Measurements from ENCODE around the gene TBX10. TPM values are rescaled to one million over a fixed set of nuclear protein-coding genes. Genes with fewer than 3 reads are reported as not detected.

Gene TBX10
- polyA plus RNA-seq, 1 of the 3 experiments (the other 2 are of a cell fraction) = not detected

GRCh38 chr11:67648796-67649613 lies 9.4 kb upstream of the TBX10 start:
- Histone ChIP-seq H3F3A (replicated peaks; ENCODE audit: insufficient read depth) (no peaks in the 10 kb centered on the region), H3K79me2 (ENCODE audit: insufficient read depth) (no peaks in the 10 kb centered on the region), H3K4me1 (ENCODE audit: control insufficient read depth in 1 of 2, insufficient read depth in 2 of 2, low read depth in 1 of 2, low read length in 1 of 2) (no peaks in the 10 kb centered on the region; a peak in 1 of 4 replicates), H2AFZ (ENCODE audit: low read depth) (no peak overlapping the region), H3K9me3 (no peaks in the 10 kb centered on the region), H3K27me3 (ENCODE audit: insufficient read depth) (no peaks in the 10 kb centered on the region), H3K9ac (no peak overlapping the region), H3K27ac (ENCODE audit: low read depth in 2 of 2, low read length in 1 of 2) (no peak overlapping the region), H4K20me1 (ENCODE audit: insufficient read depth) (no peaks in the 10 kb centered on the region), H3K36me3 (replicated peaks in 1 of 2; ENCODE audit: control insufficient read depth in 1 of 2, insufficient read depth in 2 of 2, low read length in 1 of 2) (no peaks in the 10 kb centered on the region), H3K4me2 (no peak overlapping the region), H3K4me3 (ENCODE audit: low read depth in 2 of 2, low read length in 1 of 2) (no peak overlapping the region), H3K9me2 (no peaks in the 10 kb centered on the region)
- ChIA-PET CTCF (interaction anchor here (0.6 to 21.6 kb wide), 5 partner anchors 10 to 35 kb away, joined by 3 to 308 read pairs (median 6); partner anchors contain the start of genes NUDT8 and TBX10), POLR2A (interaction anchor here (1.1 kb wide), 1 partner anchor 19 kb away, joined by 3 read pairs; the partner anchor contains the start of gene NUDT8)
- DNase-seq = no peak
- TF ChIP-seq, protein P1, sequence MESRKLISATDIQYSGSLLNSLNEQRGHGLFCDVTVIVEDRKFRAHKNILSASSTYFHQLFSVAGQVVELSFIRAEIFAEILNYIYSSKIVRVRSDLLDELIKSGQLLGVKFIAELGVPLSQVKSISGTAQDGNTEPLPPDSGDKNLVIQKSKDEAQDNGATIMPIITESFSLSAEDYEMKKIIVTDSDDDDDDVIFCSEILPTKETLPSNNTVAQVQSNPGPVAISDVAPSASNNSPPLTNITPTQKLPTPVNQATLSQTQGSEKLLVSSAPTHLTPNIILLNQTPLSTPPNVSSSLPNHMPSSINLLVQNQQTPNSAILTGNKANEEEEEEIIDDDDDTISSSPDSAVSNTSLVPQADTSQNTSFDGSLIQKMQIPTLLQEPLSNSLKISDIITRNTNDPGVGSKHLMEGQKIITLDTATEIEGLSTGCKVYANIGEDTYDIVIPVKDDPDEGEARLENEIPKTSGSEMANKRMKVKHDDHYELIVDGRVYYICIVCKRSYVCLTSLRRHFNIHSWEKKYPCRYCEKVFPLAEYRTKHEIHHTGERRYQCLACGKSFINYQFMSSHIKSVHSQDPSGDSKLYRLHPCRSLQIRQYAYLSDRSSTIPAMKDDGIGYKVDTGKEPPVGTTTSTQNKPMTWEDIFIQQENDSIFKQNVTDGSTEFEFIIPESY (IDR thresholded peaks at IDR 0.05; ENCODE audit: borderline replicate concordance, low read depth) = no peak
- TF ChIP-seq MEF2A (IDR thresholded peaks at IDR 0.05; ENCODE audit: borderline replicate concordance, low read depth) = no peak
- TF ChIP-seq TEAD4 (IDR thresholded peaks at IDR 0.05; ENCODE audit: borderline replicate concordance, insufficient read depth) = no peak
- TF ChIP-seq JUND (IDR thresholded peaks at IDR 0.05) = no peak
- TF ChIP-seq EZH2phosphoT487 (IDR thresholded peaks at IDR 0.05; ENCODE audit: borderline replicate concordance, low read depth) = no peak
- TF ChIP-seq NFIC (IDR thresholded peaks at IDR 0.05; ENCODE audit: borderline replicate concordance) = no peak
- no peak for TF ChIP-seq TCF12 (IDR thresholded peaks at IDR 0.05)
- TF ChIP-seq GABPA (IDR thresholded peaks at IDR 0.05; ENCODE audit: low read depth) = no peak
- TF ChIP-seq SIN3A (IDR thresholded peaks at IDR 0.05; ENCODE audit: borderline replicate concordance, low read depth, low read length) = no peak
- TF ChIP-seq NRF1 (IDR thresholded peaks at IDR 0.05; ENCODE audit: low read depth, low read length) = no peak
- no peak for TF ChIP-seq RFX5 (IDR thresholded peaks at IDR 0.05; ENCODE audit: low read length)
- WGBS (ENCODE audit: low lambda C conversion rate) = 79% methylated on average over 6 of the region's 12 CpGs

GRCh38 chr11:67648140-67648795 lies 8.7 kb upstream of the TBX10 start:
- Histone ChIP-seq H3K9ac (no peak overlapping the region), H3K4me2 (no peak overlapping the region), H3K9me2 (no peaks in the 10 kb centered on the region), H3K79me2 (ENCODE audit: insufficient read depth) (no peaks in the 10 kb centered on the region), H2AFZ (ENCODE audit: low read depth) (no peak overlapping the region), H3K27ac (ENCODE audit: low read depth in 2 of 2, low read length in 1 of 2) (no peak overlapping the region), H3K4me1 (ENCODE audit: control insufficient read depth in 1 of 2, insufficient read depth in 2 of 2, low read depth in 1 of 2, low read length in 1 of 2) (no peaks in the 10 kb centered on the region; a peak in 1 of 4 replicates), H4K20me1 (ENCODE audit: insufficient read depth) (no peaks in the 10 kb centered on the region), H3K9me3 (no peaks in the 10 kb centered on the region), H3K4me3 (ENCODE audit: low read depth in 2 of 2, low read length in 1 of 2) (no peak overlapping the region), H3K36me3 (replicated peaks in 1 of 2; ENCODE audit: control insufficient read depth in 1 of 2, insufficient read depth in 2 of 2, low read length in 1 of 2) (no peaks in the 10 kb centered on the region), H3K27me3 (ENCODE audit: insufficient read depth) (no peaks in the 10 kb centered on the region), H3F3A (replicated peaks; ENCODE audit: insufficient read depth) (no peaks in the 10 kb centered on the region)
- TF ChIP-seq CHD2 (IDR thresholded peaks at IDR 0.05; ENCODE audit: low read length, partially characterized antibody) = no peak
- TF ChIP-seq NFIC (IDR thresholded peaks at IDR 0.05; ENCODE audit: borderline replicate concordance) = no peak
- TF ChIP-seq RAD21 (IDR thresholded peaks at IDR 0.05; ENCODE audit: low read length) = no peak
- TF ChIP-seq EP300 (IDR thresholded peaks at IDR 0.05; ENCODE audit: borderline replicate concordance in 1 of 2, low read depth in 1 of 2, low read length in 1 of 2) = no peak
- TF ChIP-seq RXRA (IDR thresholded peaks at IDR 0.05; ENCODE audit: borderline replicate concordance, low read depth) = no peak
- TF ChIP-seq FOXJ3 (CRISPR knock-in tag; IDR thresholded peaks at IDR 0.05) = no peak
- no peak for TF ChIP-seq ELF1 (IDR thresholded peaks at IDR 0.05)
- no peak for TF ChIP-seq SMC3 (IDR thresholded peaks at IDR 0.05; ENCODE audit: low read depth, low read length)
- CTCF ChIA-PET = interaction anchor here (0.6 to 21.6 kb wide), 5 partner anchors 11 to 34 kb away, joined by 3 to 308 read pairs (median 6); partner anchors contain the start of genes NUDT8 and TBX10
- POLR2A ChIA-PET = interaction anchor here (1.1 kb wide), 1 partner anchor 18 kb away, joined by 3 read pairs; the partner anchor contains the start of gene NUDT8
- DNase-seq = no peak
- 59% methylated on average over 3 of the region's 12 CpGs for WGBS (ENCODE audit: low lambda C conversion rate)
